ENCODE measurements around the gene LONP2.
A peak's percentile ranks its signal among the peaks of the same experiment; 100 is the strongest.
"Not testable (repeated sequence)": the region's sequence is repeated elsewhere in the genome, so short reads cannot be mapped to it uniquely, and the experiment has no call there.

LONP2 gene

DNA sequence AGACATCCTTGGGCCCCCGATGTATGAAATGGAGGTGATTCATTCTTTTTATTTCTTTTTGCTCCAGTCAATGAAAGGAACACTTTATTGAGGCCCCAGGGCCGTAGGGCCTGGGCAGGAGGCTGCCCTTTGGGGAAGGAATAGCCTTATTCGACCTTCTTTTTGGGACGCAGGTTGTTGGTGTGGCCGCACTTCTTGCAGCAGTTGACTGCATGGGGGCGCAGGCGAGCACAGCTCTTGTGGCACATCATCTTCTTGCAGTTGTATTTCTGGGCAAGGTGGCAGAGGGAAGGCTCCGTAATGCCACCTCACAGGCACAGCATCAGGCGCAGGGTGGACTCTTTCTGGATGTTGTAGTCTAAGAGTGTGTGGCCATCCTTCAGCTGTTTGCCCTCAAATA lies 90.2 kb downstream of the LONP2 start:
- DNase-seq (ENCODE audit: low read depth), result no peak

DNA sequence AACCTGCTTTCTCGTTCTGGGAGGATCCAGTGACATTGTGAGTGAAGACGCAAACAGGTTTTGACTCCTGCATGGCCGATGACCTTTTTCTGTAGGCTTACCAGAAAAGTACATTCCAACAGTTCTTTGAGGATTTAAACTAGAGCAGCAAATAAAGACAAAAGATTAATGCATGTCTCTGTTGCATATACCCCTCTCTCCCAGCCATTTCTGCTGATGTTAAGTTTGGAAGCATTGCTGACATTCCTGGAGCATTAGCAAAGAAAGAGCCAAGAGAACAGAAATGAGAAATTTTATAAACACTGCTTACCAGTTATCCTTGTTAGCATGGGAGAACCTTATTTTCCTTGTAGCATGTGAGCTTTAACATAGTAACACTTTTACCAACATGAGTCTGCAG lies 91.9 kb downstream of the LONP2 start:
- no peak for DNase-seq (ENCODE audit: low read depth)

DNA sequence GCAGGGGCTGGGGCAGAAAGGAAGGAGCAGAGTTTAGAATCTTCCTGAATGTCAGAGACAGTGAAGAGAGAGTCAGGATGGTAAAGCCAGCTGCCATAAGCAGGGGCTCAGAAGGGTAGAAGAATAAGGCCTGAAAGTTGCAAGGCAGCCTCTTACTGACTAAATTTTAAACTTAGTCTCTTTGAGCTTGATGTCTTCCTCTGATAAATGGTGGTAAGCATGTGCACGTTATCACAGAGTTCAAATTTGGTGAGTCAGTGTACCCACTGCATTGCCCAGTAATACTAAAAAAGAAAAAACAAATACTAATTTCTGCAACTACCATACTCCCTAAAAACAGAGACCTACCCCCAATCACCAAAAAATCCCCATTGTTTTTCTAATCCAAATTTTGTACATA lies 96.0 kb downstream of the LONP2 start:
- DNase-seq (ENCODE audit: low read depth), result no peak

DNA sequence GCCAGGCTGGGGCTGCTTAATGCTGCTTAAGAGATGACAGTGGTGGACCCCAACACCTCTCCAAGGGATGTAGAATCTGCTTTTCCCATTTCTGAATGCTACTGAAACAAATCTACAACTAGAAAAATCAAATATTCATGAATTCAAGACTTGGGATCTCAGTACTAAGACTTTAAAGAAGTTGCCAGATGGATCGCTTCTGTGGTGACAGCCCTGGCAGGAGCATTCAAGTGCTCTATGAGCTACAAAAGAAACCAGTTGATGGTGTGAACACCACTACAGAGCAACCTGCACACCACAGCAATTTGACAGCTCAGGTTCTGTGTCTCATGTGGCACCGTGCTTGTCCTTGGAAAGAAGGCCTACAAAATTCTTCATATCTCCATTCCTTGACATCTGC lies 98.5 kb downstream of the LONP2 start:
- DNase-seq (ENCODE audit: low read depth), result no peak

DNA sequence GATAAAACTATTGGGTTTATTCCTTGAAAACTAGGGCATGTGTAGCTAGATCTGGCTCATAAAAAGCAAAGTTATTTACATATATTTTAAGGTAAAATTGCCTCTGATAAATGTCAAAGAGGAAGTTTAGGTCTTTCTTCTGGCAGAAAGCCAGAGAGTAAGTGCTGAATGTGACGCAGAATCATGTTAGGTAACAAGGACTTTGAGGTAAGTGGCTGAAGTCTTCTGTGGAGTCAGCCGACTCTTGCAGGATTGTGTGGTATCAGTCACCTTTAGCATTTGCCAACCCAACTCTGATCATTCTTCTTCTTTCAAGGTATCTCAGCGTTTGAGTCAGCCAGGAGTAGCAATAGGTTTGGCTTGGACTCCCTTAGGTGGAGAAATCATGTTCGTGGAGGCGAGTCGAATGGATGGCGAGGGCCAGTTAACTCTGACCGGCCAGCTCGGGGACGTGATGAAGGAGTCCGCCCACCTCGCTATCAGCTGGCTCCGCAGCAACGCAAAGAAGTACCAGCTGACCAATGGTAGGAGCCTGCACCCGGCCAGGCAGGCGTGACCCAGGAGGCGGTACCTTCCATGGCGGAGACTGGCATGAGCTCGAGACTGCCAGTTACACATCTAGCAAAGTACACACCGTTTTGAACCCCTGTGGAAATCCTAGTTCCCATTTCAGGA lies 103.2 kb downstream of the LONP2 start:
- no peak for DNase-seq (ENCODE audit: low read depth)

DNA sequence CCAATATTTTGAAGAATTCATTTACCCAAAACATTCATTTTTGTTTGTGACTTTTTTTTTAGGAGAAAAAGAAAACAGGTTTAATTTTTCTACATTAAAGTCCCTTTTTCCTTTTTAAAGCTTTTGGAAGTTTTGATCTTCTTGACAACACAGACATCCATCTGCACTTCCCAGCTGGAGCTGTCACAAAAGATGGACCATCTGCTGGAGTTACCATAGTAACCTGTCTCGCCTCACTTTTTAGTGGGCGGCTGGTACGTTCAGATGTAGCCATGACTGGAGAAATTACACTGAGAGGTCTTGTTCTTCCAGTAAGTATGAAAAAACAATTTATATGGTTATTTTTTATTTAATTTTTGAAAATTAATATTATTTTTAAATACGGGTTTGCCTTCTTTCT lies 103.9 kb downstream of the LONP2 start:
- no peak for DNase-seq (ENCODE audit: low read depth)

DNA sequence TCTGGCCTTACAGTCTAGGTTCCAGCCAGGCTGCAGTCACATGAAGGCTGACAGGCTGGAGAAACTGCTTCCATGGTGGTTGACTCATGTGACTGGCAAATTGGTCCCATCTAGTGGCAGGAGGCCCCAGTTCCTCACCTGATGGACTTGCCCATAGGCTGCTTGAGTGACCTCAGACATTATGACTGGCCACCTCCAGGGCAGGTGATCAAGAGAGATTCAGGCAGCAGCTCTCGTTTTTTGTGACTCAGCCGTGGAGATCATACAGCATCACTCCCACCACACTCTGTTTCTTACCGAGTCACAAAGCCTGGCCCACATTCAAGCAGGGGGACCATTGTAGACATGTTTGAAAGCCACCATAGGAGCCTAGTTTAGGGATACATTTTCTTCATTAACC lies 106.6 kb downstream of the LONP2 start:
- no peak for DNase-seq (ENCODE audit: low read depth)

DNA sequence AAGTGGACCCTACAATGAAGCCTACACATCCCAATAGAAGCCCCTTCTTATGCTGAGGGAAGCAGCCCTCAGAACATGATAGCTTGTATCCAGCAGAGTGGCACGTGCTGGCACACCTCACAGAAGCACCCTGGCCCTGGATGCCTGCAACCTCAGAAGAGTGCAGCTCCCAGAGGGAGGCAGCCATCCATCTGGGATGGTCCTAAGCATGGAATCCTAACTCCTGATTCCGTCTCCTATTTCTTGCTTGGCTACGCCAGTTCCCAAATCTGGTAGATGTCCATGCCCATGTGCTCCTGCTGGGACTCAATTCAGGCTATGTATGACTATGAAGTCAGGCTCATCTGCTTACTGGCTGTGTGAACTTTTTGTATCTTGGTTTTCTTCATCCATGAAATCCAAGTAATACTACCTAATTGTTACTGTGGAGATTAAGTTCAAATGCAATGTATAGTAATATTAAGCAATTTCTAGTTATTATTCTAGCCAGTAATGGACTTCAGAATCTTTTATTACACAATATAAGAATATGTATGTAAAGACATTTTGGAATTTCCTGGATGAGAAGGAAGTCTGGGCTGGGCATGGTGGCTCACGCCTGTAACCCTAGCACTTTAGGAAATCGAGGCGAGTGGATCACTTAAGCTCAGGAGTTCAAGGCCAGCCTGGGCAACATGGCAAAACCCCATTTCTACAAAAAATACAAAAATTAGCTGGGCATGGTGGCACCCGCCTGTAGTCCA lies 108.7 kb downstream of the LONP2 start:
- DNase-seq (ENCODE audit: low read depth), result no peak

DNA sequence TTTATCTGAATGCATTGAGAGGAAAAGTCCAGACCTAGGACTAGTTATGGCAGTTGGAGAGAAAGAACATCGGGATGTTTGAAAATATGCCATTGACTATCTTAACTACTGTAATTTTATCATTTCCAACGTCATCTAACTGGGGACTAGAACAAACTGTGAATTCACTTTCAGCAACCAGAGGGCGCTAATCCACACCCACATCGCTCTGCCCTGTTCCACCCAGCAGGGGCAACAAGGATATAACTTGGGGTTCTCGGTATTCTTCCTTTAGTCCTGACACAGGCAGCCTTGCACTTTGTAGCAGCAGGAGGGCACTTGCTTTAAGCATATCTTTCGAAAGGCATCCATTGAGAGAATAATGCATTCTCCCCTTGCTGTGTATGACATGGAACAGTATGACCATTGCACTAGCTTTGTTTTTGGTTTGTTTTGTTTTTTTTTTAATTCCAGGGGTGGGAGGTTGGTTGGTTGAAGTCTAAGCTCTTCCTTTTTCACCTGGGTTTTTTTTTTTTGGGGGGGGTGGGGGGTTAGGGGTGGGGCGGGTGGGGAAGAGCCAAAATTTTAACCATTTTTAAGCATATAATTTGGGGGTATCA lies 109.6 kb downstream of the LONP2 start:
- DNase-seq (ENCODE audit: low read depth), result peak; percentile 27

DNA sequence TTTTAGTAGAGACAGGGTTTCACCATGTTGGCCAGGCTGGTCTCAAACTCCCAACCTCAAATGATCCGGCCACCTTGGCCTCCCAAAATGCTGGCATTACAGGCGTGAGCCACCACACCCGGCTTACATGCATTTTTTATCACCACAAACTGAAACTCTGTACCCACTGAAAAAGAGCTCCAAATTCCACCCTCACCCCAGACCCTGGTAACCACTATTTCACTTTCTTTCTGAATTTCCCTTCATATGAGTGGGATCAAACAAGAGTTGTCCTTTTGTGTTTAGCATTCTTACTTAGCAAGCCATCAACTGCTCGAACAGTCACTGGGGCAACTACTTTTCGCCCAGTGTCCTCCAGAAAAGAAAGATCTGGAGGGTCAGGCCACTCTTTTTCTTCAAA lies 110.3 kb downstream of the LONP2 start:
- DNase-seq (ENCODE audit: low read depth), result not testable (repeated sequence)

DNA sequence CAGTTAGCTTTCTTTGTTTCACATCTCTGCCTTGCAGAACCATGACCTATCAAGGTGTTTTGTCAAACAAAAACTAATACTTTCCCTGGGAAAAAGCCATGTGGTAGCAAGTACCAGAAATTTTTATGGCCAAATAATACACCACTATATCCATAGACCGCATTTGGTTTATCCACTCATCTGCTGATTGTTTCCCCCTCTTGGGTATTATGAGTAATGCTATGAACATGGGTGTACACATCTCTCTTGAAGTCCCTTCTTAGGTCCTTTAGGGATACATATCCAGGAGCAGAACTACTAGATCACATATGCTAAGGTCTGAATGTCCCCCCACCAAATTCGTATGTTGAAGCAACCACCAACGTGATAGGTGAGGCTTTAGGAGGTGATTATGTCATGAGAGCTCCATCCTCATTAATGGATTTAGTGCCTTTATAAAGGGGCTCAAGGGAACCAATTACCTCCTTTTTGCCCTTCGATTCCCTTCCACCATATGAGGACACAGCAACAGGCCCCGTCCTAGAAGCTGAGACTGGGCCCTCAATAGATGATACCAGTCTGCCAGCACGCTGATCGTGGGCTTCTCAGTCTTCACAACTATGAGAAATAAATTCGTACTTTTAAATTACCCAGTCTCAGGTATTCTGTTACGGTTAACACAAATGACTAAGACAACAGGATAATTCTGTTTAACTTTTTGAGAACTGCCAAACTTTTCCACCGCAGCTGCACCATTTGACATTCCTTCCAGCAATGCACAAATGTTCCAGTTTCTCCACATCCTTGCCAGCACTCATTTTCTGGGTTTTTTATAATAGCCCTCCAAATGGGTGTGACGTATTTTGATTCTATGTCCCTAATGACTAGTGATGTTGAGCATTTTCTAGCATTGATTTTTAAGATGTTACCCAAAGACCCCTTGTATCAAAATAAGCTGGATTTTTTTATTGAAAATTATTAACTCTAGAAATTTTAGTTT lies 111.1 kb downstream of the LONP2 start:
- DNase-seq (ENCODE audit: low read depth), result no peak

DNA sequence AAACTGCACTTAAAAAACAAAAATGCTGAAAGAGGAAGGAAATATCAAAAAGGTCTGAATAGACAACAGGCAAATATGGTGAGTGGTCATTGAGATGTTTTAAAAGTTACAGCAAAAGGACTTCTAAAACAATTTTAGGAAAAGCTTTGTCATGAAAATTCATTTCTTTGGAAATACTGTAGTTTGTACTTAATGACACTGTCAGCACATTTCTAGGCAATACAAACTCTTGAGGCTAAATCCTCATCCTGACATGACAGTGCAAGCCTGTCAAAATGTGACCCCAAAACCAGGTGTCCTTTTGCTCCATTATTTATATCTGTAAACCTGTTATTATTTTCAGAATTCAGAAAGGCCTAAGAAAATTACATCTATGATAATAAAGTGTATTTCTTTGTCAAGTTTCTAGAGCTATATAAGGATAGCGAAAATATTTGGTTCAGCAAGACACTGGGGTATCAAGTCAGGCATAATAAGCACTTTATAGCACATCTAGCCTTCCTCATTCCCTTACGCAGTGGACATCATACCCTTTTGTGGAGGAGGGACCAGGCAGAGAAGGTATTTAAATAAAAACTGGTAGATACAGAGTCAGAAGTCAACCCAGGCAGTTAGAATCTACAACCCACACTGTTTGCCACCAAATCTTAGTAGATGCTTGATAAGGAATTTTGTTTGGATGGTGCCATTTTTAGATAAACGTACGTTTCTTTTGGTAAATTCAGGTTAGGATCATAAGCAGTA lies 112.7 kb downstream of the LONP2 start:
- DNase-seq (ENCODE audit: low read depth), result no peak

DNA sequence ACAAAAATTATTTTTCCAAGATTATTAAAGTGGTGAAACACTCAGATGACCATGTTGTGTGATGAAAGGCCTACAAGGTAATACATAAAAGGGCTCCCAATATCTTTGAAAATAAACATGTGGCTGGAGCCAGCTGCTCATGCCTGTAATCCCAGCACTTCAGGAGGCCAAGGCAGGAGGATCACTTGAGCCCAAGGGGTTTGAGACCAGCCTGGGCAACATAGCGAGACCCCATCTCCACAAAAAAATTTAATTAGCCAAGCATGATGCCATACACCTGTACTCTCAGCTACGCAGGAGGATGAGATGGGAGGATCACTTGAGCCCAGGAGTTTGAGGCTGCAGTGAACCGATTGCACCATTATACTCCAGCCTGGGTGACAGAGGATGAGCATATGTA lies 114.3 kb downstream of the LONP2 start:
- DNase-seq (ENCODE audit: low read depth), result no peak

DNA sequence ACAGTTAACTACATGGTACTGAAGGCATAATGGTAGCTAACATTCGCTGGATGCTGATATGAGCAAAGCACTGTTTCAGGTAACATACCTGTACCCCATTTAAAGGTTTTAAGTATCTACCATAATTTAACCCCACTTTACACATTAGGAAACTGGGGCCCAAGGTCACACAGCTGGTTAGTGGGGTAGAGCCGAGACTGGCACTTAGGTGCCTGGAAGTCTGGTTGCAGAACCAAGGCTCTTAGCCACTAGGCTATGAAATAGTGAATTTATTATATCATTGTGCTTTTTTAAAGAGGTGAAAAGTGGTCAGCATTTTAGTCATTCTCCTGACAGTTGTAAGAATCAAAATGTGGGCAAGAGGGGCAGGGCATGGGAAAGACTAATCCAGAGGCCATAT lies 115.9 kb downstream of the LONP2 start:
- no peak for DNase-seq (ENCODE audit: low read depth)

DNA sequence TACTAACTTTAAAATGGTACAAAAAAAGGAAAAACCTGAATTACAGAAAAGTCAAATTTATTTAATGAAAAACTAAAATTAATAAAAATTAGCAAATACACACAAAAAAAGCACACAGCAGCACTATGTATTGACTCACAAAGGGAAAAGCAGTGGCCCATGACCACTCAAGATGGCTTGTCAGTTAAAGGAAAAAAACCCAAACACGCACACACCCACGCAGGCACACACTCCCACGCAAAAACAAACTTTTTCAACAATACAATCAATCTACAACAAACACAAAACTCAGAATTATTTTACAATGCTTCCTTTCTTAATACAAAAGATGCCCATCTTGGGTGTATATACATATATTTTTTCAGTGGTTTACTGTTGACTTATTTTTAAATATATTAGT lies 116.9 kb downstream of the LONP2 start:
- DNase-seq (ENCODE audit: low read depth), result no peak

DNA sequence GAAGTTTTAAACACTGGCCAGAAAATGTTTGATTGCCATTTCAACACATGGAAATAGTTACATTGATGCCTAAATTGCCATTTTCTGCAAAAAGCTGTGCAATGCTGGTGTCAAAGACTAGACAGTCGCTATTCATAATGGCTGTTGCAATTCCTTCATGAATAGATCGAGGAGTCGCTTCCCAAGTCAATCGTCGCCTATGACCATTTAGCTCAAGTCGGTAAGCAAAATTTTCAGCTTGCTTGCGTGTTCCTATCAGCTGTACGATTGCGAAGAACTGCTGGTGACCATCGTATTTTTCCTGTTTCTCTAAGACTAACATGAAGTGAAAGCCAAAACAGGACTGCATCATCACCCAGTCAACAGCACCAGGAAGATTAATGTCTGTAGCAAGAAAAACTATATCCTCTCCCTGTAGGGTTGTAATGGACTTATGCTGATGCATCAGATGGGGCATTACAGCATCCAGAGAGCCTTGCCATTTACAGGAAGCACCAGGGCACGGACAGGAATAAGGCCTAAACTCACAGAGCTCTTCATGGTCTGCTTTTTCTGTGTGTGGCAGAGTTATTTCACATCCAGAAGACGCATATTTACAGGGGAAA lies 117.5 kb downstream of the LONP2 start:
- no peak for DNase-seq (ENCODE audit: low read depth)

DNA sequence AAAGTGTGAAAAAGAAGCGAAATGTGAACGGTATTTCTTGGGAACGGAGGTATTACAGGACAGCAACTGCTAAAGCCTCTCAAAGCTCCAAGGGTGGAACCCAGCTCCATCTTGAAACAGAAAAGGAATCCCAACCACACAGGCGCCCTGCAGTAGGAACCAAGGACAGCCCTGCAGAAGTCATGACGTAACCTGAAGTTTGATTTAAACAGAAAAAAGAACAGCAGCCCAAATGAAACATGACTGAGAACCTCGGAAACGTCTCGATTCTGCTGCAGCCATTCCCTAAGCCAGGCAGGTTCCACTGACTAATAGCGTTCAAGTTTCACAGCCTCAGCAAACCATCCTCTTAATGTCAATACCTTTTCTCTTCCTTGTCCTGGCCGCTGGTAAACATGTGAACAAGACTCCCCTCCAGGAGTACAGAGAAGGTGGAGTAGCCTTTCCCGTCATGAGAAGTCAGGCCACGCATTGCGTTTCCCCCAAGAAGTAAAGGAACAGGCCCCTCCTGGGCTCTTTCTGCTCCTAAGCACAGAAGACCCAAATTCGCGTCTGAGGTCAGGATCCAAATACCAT lies 121.0 kb downstream of the LONP2 start:
- DNase-seq (ENCODE audit: low read depth), result no peak

DNA sequence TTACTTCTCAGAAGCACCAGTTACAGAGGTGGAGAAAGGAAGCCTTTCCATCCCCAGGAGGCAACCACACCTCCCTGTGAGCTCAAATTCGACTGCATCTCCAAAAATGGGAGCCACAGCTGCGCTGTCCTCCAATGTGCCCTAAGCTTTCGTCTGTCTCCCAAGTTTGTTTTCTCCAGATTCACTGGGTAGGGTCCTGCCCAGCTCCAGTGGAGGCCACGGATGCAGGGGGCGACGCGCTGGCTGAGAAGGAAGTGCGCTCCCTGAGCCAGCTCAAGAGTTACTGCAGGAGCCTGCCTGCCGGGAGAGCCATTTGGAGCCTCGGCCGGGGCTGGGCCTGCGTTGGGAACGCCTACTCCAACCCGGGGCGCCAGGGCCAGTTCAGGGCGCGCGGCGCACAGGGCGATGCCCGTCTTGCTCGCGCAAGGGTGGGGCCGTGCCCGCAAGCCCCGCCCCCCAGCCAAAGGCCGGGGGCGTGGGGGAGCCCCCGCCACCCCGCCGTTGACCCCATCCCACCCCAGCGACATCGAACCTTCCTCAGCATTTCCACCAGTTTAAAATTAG lies 121.6 kb downstream of the LONP2 start:
- DNase-seq (ENCODE audit: low read depth), result peak; percentile 67

DNA sequence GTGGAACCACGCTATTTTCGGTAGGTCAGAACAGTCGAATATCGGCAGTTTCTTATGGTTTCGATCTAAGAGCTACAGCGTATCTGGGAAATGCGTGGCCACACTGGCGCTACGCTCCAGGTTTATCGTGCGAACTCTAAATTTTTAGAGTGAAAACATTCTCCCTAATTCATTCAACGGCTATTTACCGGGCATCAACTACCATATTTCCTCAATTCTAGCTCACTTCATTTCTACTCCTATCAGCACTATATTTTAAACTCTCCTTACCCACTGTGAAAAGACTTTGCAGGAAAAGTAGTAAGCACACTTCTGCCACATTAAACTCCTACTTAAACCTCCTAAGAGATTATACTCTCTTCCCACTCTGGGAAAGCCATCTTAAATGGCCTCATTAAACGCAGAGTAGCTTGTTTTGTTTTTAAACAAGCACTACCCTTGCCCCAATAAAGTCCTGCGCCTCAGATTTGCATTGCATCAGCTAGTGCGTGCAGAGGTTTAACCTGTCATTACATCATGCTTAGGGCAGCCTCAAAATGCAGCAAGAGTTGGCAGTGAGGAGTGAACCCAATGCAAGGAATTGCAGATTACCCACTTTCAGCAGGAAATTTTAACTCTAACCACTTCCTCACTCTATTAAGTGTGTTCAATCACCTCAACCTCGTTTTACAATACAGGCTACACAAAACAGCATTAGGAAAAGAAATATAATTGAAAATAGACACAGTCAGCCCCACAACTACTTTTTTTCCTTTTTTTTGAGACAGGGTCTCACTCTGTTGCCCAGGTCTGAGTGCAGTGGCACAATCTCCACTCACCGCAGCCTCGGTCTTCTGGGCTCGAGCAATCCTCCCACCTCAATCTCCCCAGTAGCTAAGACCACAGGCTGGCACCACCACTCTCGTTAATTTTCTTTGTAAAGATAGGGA lies 122.3 kb downstream of the LONP2 start:
- DNase-seq (ENCODE audit: low read depth), result no peak
